Peyer's patch (tissue), 4 donors: ENCODE results near the gene PSMB5. TPM values are rescaled to one million over a fixed set of nuclear protein-coding genes. Genes with fewer than 3 reads are reported as not detected.
"Not testable (repeated sequence)": the region's sequence is repeated elsewhere in the genome, so short reads cannot be mapped to it uniquely, and the experiment has no call there.

Experiments
- DNase-seq, 3 donors: peaks; one replicate each; pipeline ENCODE4 v3.0.0-alpha.2; 2017 to 2019
- H3K27ac ChIP-seq, 4 donors: fragments of 200-600 bp; sonication (generic); one replicate each; pipeline ENCODE4 v1.5.1; 2016 to 2019
- H3K27me3 ChIP-seq, 2 donors: fragments of 200-600 bp; sonication (generic); one replicate each; pipeline ENCODE4 v1.5.1; 2019
- H3K36me3 ChIP-seq, 3 donors: fragments of 200-600 bp; sonication (generic); one replicate each; pipeline ENCODE4 v1.5.1; 2016 to 2019
- H3K4me1 ChIP-seq, 4 donors: fragments of 200-600 bp; sonication (generic); one replicate each; pipeline ENCODE4 v1.5.1; 2016 to 2019
- H3K4me3 ChIP-seq, 4 donors: fragments of 200-600 bp; sonication (generic); 1 replicate in 3 of 4; 2 replicates in 1 of 4; pipeline ENCODE4 v1.5.1; 2016 to 2019; ENCODE audit warnings: mild to moderate bottlenecking in 1 of 4
- H3K9me3 ChIP-seq, 4 donors: fragments of 200-600 bp; sonication (generic); one replicate each; pipeline ENCODE4 v1.5.1; 2016 to 2019; ENCODE audit warnings: mild to moderate bottlenecking in 1 of 4
- CTCF ChIP-seq, 6 experiments: fragments of 450-650 bp in 4 of 6; fragments of 200-600 bp in 2 of 6; sonication (generic) in 1 of 6; IDR thresholded peaks; one replicate each; pipeline ENCODE4 v1.5.1; 2017 to 2019; ENCODE audit warnings: antibody characterized with exemption in 6 of 6, mild to moderate bottlenecking in 3 of 6, moderate library complexity in 1 of 6
- POLR2A ChIP-seq, 2 donors: fragments of 450-650 bp; IDR thresholded peaks; one replicate each; pipeline ENCODE4 v1.5.1; 2017; ENCODE audit warnings: antibody characterized with exemption in 2 of 2, mild to moderate bottlenecking in 2 of 2, moderate library complexity in 2 of 2
- total RNA-seq, 4 donors: library from RNA; depleted of rRNA; stranded (reverse); fragments of >200 nt; gene quantifications; one replicate each; pipeline ENCODE4 v1.1.0, GENCODE V29; 2016

PSMB5 gene
- total RNA-seq, 4 donors from 2014 or later = 49.6 to 116 (median 68.8) TPM

- no peaks in the 10 kb centered on the region for H3K9me3 ChIP-seq
- TF ChIP-seq CTCF (IDR thresholded peaks at IDR 0.05) = no peak
- no peak for TF ChIP-seq POLR2A (IDR thresholded peaks at IDR 0.05)
- no peak for DNase-seq
- peak overlapping the region; percentile 89 to 95 (median 92) for H3K27ac ChIP-seq
- H3K4me3 ChIP-seq = peak overlapping the region; percentile 63 to 74 (median 72)
- no peaks in the 10 kb centered on the region for H3K36me3 ChIP-seq
- no peaks in the 10 kb centered on the region for H3K27me3 ChIP-seq
- peaks cover 0 to 22% (median 2%) of the 10 kb centered on the region in 4 donors for H3K4me1 ChIP-seq
These were observed 28.5 kb downstream of the PSMB5 start for GRCh38 chr14:23006188-23006534.

GRCh38 chr14:23005451-23006187 lies 29.1 kb downstream of the PSMB5 start:
- H3K4me3 ChIP-seq = peak overlapping the region in 1 of 4 donors; percentile 74
- no peak for DNase-seq
- no peak overlapping the region for H3K27ac ChIP-seq

GRCh38 chr14:23004274-23004673 lies 30.4 kb downstream of the PSMB5 start:
- not testable (repeated sequence) for H3K27ac ChIP-seq, H3K27me3 ChIP-seq, H3K36me3 ChIP-seq, DNase-seq, H3K4me3 ChIP-seq, H3K9me3 ChIP-seq
- H3K4me1 ChIP-seq = peaks cover 0 to 19% (median 0%) of the 10 kb centered on the region in 4 donors

More at GRCh38 chr14:23005451-23006187, 29.1 kb downstream of the PSMB5 start:
- Histone ChIP-seq H3K36me3 (no peaks in the 10 kb centered on the region), H3K9me3 (no peaks in the 10 kb centered on the region), H3K4me1 (peaks cover 0 to 22% (median 2%) of the 10 kb centered on the region in 4 donors), H3K27me3 (no peaks in the 10 kb centered on the region)
- TF ChIP-seq CTCF (IDR thresholded peaks at IDR 0.05) (no peak), POLR2A (IDR thresholded peaks at IDR 0.05) (no peak)

GRCh38 chr14:23002592-23002991 lies 32.1 kb downstream of the PSMB5 start:
- H3K4me3 ChIP-seq = no peak overlapping the region
- H3K9me3 ChIP-seq = no peaks in the 10 kb centered on the region
- no peak for DNase-seq
- peaks cover 0 to 8% (median 0%) of the 10 kb centered on the region in 4 donors for H3K4me1 ChIP-seq
- H3K27ac ChIP-seq = no peak overlapping the region
- no peaks in the 10 kb centered on the region for H3K27me3 ChIP-seq
- H3K36me3 ChIP-seq = no peaks in the 10 kb centered on the region
- TF ChIP-seq POLR2A (IDR thresholded peaks at IDR 0.05) (no peak), CTCF (IDR thresholded peaks at IDR 0.05) (no peak)

- no peak for TF ChIP-seq CTCF (IDR thresholded peaks at IDR 0.05)
- TF ChIP-seq POLR2A (IDR thresholded peaks at IDR 0.05) = no peak
- H3K4me1 ChIP-seq = no peaks in the 10 kb centered on the region
- no peak for DNase-seq
- no peaks in the 10 kb centered on the region for H3K27me3 ChIP-seq
- no peaks in the 10 kb centered on the region for H3K36me3 ChIP-seq
- H3K27ac ChIP-seq = no peak overlapping the region
- H3K4me3 ChIP-seq = no peak overlapping the region
- no peaks in the 10 kb centered on the region for H3K9me3 ChIP-seq
These were observed 33.8 kb downstream of the PSMB5 start for GRCh38 chr14:23000860-23001259.

GRCh38 chr14:22998329-22999012 lies 36.2 kb downstream of the PSMB5 start:
- Histone ChIP-seq H3K36me3 (no peaks in the 10 kb centered on the region), H3K27me3 (no peaks in the 10 kb centered on the region), H3K9me3 (no peaks in the 10 kb centered on the region), H3K4me1 (no peaks in the 10 kb centered on the region), H3K4me3 (no peak overlapping the region), H3K27ac (no peak overlapping the region)
- TF ChIP-seq POLR2A (IDR thresholded peaks at IDR 0.05) (no peak), CTCF (IDR thresholded peaks at IDR 0.05) (no peak)
- DNase-seq = no peak
